GM06990 (cell line): ENCODE results near the gene HPGDS.
A peak's percentile ranks its signal among the peaks of the same experiment; 100 is the strongest.
"Not testable (repeated sequence)": the region's sequence is repeated elsewhere in the genome, so short reads cannot be mapped to it uniquely, and the experiment has no call there.

ENCODE experiments used
- DNase-seq: peaks from one replicate; pipeline ENCODE4 v3.0.0-alpha.2; 2011; ENCODE audit not compliant: insufficient read length; ENCODE audit errors: extremely low read depth
- H3K27me3 ChIP-seq: replicated peaks from 2 replicates; pipeline ENCODE4 v1.6.0; 2011; ENCODE audit warnings: low read length; ENCODE audit not compliant: control insufficient read depth, insufficient read depth
- H3K36me3 ChIP-seq: 2 replicates; pipeline ENCODE4 v1.5.1; 2011; ENCODE audit warnings: low read length; ENCODE audit not compliant: control insufficient read depth, insufficient read depth
- H3K4me3 ChIP-seq: replicated peaks from 2 replicates; pipeline ENCODE4 v1.5.1; 2011; ENCODE audit warnings: low read depth, mild to moderate bottlenecking, control low read depth, low read length
- TF ChIP-seq, protein P1 (sequence below): IDR thresholded peaks from 2 replicates; pipeline ENCODE4 v1.5.1; 2011; ENCODE audit warnings: low read length, control low read depth, mild to moderate bottlenecking, inconsistent platforms; ENCODE audit not compliant: insufficient read depth, poor library complexity, severe bottlenecking

The HPGDS gene

GRCh38 chr4:94342694-94343093 lies at the start of gene HPGDS:
Gene HPGDS (minus strand): TSS chr4:94342836. CDS start chr4:94334629, 8,207 bp downstream.
- Histone ChIP-seq H3K27me3 (no peaks in the 10 kb centered on the region), H3K4me3 (no peak within 1 kb of the TSS), H3K36me3 (no peaks in the 10 kb centered on the region)
- no peak for DNase-seq
- TF ChIP-seq, protein P1, sequence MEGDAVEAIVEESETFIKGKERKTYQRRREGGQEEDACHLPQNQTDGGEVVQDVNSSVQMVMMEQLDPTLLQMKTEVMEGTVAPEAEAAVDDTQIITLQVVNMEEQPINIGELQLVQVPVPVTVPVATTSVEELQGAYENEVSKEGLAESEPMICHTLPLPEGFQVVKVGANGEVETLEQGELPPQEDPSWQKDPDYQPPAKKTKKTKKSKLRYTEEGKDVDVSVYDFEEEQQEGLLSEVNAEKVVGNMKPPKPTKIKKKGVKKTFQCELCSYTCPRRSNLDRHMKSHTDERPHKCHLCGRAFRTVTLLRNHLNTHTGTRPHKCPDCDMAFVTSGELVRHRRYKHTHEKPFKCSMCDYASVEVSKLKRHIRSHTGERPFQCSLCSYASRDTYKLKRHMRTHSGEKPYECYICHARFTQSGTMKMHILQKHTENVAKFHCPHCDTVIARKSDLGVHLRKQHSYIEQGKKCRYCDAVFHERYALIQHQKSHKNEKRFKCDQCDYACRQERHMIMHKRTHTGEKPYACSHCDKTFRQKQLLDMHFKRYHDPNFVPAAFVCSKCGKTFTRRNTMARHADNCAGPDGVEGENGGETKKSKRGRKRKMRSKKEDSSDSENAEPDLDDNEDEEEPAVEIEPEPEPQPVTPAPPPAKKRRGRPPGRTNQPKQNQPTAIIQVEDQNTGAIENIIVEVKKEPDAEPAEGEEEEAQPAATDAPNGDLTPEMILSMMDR, result no peak

GRCh38 chr4:94390804-94391410 lies 48.3 kb upstream of the HPGDS start:
- Histone ChIP-seq H3K27me3 (no peaks in the 10 kb centered on the region), H3K36me3 (no peaks in the 10 kb centered on the region), H3K4me3 (no peak overlapping the region)
- TF ChIP-seq, protein P1, result peak; percentile 47
- DNase-seq, result no peak

GRCh38 chr4:94389595-94390267 lies 47.1 kb upstream of the HPGDS start:
- H3K27me3 ChIP-seq, result no peaks in the 10 kb centered on the region
- no peaks in the 10 kb centered on the region for H3K36me3 ChIP-seq
- no peak overlapping the region for H3K4me3 ChIP-seq
- TF ChIP-seq, protein P1, result no peak
- no peak for DNase-seq

GRCh38 chr4:94387965-94388364 lies 45.3 kb upstream of the HPGDS start:
- H3K36me3 ChIP-seq, DNase-seq, H3K4me3 ChIP-seq, H3K27me3 ChIP-seq: not testable (repeated sequence)

DNA sequence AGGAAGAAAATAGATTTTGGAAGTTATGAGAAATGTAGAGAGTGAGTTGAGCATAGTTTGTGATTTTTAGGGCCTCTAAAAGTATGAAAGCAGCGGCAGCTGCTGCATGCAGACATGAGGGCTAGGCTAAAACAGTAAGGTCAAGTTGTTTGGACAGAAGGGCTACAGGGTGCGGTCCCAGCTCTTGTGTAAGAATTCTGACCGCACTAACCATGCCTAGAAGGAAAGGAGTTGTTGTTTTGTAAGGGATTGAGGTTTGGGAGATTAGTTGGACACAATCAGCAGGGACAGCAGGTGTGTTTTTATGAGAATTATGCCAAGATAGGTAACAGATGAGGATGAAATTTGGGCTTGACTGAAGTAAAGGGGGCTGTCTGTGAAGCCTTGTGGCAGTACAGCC lies 42.8 kb upstream of the HPGDS start:
- not testable (repeated sequence) for H3K4me3 ChIP-seq, H3K36me3 ChIP-seq, DNase-seq, H3K27me3 ChIP-seq

GRCh38 chr4:94382891-94383290 lies 40.3 kb upstream of the HPGDS start:
- DNase-seq, H3K36me3 ChIP-seq, H3K4me3 ChIP-seq, H3K27me3 ChIP-seq: not testable (repeated sequence)

GRCh38 chr4:94378047-94378446 lies 35.4 kb upstream of the HPGDS start:
- no peak overlapping the region for H3K4me3 ChIP-seq
- H3K27me3 ChIP-seq, result 0 out of 2 replicates have a peak, but pooled peaks cover 1% of the 10 kb centered on the region
- H3K36me3 ChIP-seq, result no peaks in the 10 kb centered on the region
- no peak for DNase-seq
- TF ChIP-seq, protein P1, result no peak
